GM12874 (cell line): ENCODE data around the gene RUNX3.

Experiments
- CTCF ChIP-seq: IDR thresholded peaks from 2 replicates; pipeline ENCODE4 v1.5.1; 2011; ENCODE audit warnings: low read depth, mild to moderate bottlenecking, control low read depth, low read length, moderate library complexity; ENCODE audit not compliant: insufficient read depth

Gene RUNX3

GRCh38 chr1:24858277-24858676 is 71.8 kb downstream of the RUNX3 start:
- no peak for TF ChIP-seq CTCF

GRCh38 chr1:24857507-24858133 is 72.5 kb downstream of the RUNX3 start:
- no peak for TF ChIP-seq CTCF

DNA sequence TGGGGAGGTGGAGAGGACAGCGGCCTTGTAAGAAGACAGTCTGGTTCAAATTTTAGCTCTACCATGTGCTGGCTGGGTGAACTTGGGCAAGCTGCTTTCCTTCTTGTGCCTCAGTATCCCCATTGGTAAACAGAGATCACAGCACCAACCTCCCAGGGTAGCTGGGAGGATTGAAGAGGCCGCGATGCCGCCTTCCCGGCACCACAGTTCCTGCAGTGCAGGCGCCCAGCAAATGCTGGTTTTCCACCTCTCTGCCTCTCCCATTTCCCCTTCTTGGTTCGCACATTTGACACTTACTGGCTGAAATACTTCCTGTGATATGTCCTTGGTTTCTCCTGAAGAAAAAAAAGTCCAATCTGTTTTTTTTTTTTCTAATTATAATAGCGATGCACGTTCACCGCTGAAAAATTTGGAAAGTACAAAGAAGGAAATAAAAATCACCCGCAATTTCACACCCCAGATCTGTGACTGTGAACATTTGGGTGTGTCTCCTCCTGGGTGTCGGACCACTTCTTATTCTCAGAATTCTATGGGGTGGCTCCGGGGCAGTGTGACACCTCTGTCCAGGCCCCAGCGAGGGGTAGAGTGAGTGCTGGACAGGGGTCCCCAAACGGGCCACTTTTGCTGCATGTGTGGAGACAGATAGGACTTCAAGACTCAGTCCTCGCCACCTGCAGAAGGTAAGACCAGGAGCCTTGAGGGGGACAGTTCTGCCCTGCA is 73.1 kb downstream of the RUNX3 start:
- TF ChIP-seq CTCF, result no peak

DNA sequence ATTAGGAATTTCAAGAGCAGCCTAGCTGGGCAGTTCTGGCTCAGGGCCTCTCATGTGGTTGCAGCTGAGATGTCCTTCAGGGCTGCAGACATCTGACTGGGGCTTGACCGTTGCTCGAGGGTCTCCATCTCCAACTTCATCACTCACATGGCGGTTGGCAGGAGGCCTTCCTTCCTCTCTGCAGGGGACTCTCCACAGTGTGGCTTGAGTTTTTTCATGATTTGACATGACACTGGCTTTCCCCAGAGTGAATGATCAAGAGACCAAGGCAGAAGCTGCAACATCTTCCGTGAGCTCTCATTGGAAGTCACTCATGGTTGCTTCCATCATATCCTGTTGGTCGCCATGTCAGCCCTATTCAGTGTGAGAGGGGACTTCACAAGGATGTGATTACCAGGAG is 74.6 kb downstream of the RUNX3 start:
- no peak for TF ChIP-seq CTCF

GRCh38 chr1:24853649-24854048 is 76.4 kb downstream of the RUNX3 start:
- no peak for TF ChIP-seq CTCF

DNA sequence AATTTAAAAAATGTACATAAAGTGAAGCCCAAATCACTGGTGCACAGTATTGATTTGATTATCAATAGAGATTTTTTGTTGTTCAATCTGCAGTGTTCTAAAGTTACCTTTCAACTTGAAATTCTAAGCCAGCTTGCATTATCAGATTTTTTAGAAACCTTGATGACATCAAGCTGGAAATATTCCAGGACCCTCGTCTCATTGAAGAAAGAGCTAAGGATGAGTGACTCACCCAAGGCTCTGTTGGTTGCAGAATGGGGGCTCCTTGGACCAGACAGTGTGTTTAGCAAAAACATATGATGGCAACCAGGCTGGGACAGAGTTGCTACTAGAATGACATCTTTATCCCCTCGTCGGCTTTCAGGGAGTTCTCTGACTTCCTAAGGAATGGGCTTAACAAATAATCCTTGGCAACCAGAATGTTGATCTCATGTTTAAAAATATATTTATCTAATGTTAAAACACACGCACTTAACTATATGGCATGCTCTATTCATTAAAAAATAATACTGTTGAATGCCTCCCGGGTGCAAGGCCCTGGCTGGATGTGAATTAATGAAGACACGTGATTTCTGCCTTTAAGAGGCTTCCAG is 79.7 kb downstream of the RUNX3 start:
- TF ChIP-seq CTCF, result no peak

DNA sequence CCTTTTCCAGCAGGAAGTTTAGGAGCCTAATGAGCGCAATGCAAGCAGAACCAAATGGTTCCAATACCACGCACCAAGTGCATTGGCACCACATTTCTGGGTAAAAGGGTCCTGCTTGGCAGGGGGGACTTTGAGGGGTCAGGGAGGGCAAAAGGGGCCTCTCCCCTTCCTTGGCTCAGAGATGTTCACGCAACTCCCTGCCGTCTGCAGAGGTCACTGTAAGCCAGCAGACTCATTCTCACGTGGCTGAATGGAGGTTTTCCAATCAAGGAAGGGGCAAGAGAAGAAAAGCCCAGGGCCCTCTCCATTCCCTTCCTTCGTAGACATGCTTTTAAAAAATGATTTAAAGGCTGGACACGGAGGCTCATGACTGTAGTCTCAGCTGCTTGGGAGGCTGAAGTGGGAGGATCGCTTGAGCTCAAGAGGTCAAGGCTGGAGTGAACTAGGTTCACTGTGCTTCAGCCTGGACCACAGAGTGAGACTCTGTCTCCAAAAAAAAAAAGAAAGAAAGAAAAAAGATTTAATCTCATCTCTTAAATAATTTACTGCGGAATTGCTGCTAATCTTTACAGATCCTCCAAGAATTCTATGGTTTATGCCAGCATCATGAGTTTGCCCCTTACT is 80.3 kb downstream of the RUNX3 start:
- peak; percentile 54 for TF ChIP-seq CTCF
